Subcutaneous adipose tissue (tissue), 4 donors: ENCODE data around the gene OR8B2. TPM values are rescaled to one million over a fixed set of nuclear protein-coding genes. Genes with fewer than 3 reads are reported as not detected.

Experiments
- CTCF ChIP-seq: fragments of 450-650 bp; IDR thresholded peaks from one replicate; pipeline ENCODE4 v1.5.1; 2016; ENCODE audit warnings: low read depth, mild to moderate bottlenecking, control low read depth, antibody characterized with exemption, moderate library complexity
- total RNA-seq, 4 donors: library from RNA; depleted of rRNA; stranded (reverse); fragments of >200 nt; gene quantifications; one replicate each; pipeline ENCODE4 v1.1.0, GENCODE V29; 2016

The OR8B2 gene
- total RNA-seq, 4 donors from 2014 or later: not detected

- TF ChIP-seq CTCF: no peak
Observed at GRCh38 chr11:124402326-124402922, 18.1 kb upstream of the OR8B2 start.

GRCh38 chr11:124398924-124399323, 14.6 kb upstream of the OR8B2 start, which contains the start of gene OR8B3:
Gene OR8B3 (minus strand): TSS chr11:124399024. CDS start chr11:124397351, 1,673 bp downstream.
- no peak for TF ChIP-seq CTCF

GRCh38 chr11:124394408-124394807, 10.1 kb upstream of the OR8B2 start:
- no peak for TF ChIP-seq CTCF

- TF ChIP-seq CTCF: no peak
Observed at GRCh38 chr11:124380585-124380984, 3.7 kb downstream of the OR8B2 start.

- TF ChIP-seq CTCF: no peak
Observed at GRCh38 chr11:124376280-124376679, 8.0 kb downstream of the OR8B2 start.

- TF ChIP-seq CTCF: no peak
Observed at GRCh38 chr11:124359566-124359965, 24.7 kb downstream of the OR8B2 start.

- TF ChIP-seq CTCF: no peak
Observed at GRCh38 chr11:124346311-124346955, 37.9 kb downstream of the OR8B2 start.
